Neural cell (in vitro differentiated cells): ENCODE measurements around the gene SMG6. TPM values are rescaled to one million over a fixed set of nuclear protein-coding genes. Genes with fewer than 3 reads are reported as not detected.
"Not testable (repeated sequence)": the region's sequence is repeated elsewhere in the genome, so short reads cannot be mapped to it uniquely, and the experiment has no call there.

ENCODE experiments used
- H2AFZ ChIP-seq: fragments of 200-600, 300-800 bp; sonication (generic), shearing (Covaris generic); 2 replicates; pipeline ENCODE4 v1.6.0; 2014; ENCODE audit warnings: low read depth, mild to moderate bottlenecking, antibody characterized with exemption, low read length, moderate library complexity
- H3F3A ChIP-seq: fragments of 200-600 bp; shearing (Covaris generic); 2 replicates; pipeline ENCODE4 v1.6.1; 2016; ENCODE audit warnings: mild to moderate bottlenecking, moderate library complexity, mixed read lengths, antibody characterized with exemption, low read length; ENCODE audit not compliant: insufficient read depth, poor library complexity, severe bottlenecking
- H3K27ac ChIP-seq: fragments of 200-600, 300-800 bp; sonication (generic), shearing (Covaris generic); 2 replicates; pipeline ENCODE4 v1.5.1; 2014; ENCODE audit warnings: mild to moderate bottlenecking, low read length, moderate library complexity
- H3K27me3 ChIP-seq: fragments of 300-800, 200-600 bp; sonication (generic), shearing (Covaris generic); 2 replicates; pipeline ENCODE4 v1.6.0; 2014; ENCODE audit warnings: mild to moderate bottlenecking, low read depth, low read length, moderate library complexity; ENCODE audit not compliant: insufficient read depth
- H3K36me3 ChIP-seq: fragments of 300-800, 200-600 bp; sonication (generic), shearing (Covaris generic); 2 replicates; pipeline ENCODE4 v1.5.1; 2014; ENCODE audit warnings: mild to moderate bottlenecking, antibody characterized with exemption, low read length, moderate library complexity; ENCODE audit not compliant: insufficient read depth
- H3K4me2 ChIP-seq: fragments of 300-800, 200-600 bp; sonication (generic), shearing (Covaris generic); 2 replicates; pipeline ENCODE4 v1.6.0; 2014; ENCODE audit warnings: mild to moderate bottlenecking, low read length
- H3K4me3 ChIP-seq: fragments of 300-800, 200-600 bp; sonication (generic), shearing (Covaris generic); 2 replicates; pipeline ENCODE4 v1.5.1; 2014; ENCODE audit warnings: mild to moderate bottlenecking, low read length, moderate library complexity
- H3K79me2 ChIP-seq: fragments of 200-600 bp; shearing (Covaris generic); replicated peaks from 2 replicates; pipeline ENCODE4 v1.6.0; 2014; ENCODE audit warnings: mild to moderate bottlenecking, low read length, moderate library complexity; ENCODE audit not compliant: insufficient read depth
- H3K9ac ChIP-seq: fragments of 300-800, 200-600 bp; sonication (generic), shearing (Covaris generic); 2 replicates; pipeline ENCODE4 v1.6.1; 2016; ENCODE audit warnings: mild to moderate bottlenecking, low read length, mixed read lengths
- H3K9me2 ChIP-seq: fragments of 200-600 bp; shearing (Covaris generic); 2 replicates; pipeline ENCODE4 v1.6.1; 2016; ENCODE audit warnings: mild to moderate bottlenecking, low read length, mixed read lengths; ENCODE audit not compliant: insufficient read depth
- H3K9me3 ChIP-seq: fragments of 200-600, 300-800 bp; sonication (generic), shearing (Covaris generic); 2 replicates; pipeline ENCODE4 v1.6.1; 2016; ENCODE audit warnings: mild to moderate bottlenecking, mixed run types, low read length, moderate library complexity, mixed read lengths
- H4K20me1 ChIP-seq: fragments of 200-600 bp; shearing (Covaris generic); 2 replicates; pipeline ENCODE4 v1.6.1; 2016; ENCODE audit warnings: mild to moderate bottlenecking, mixed run types; ENCODE audit not compliant: insufficient read depth
- EP300 ChIP-seq: fragments of 450-650 bp; conservative IDR thresholded peaks from 2 replicates; pipeline ENCODE4 v1.6.1; 2014; ENCODE audit warnings: antibody characterized with exemption, mild to moderate bottlenecking, moderate library complexity; ENCODE audit not compliant: poor library complexity, severe bottlenecking
- EZH2 ChIP-seq: fragments of 200-600, 300-800 bp; shearing (Covaris generic), sonication (generic); IDR thresholded peaks from 2 replicates; pipeline ENCODE4 v1.6.1; 2014; ENCODE audit warnings: antibody characterized with exemption, low read length, borderline replicate concordance, mild to moderate bottlenecking; ENCODE audit not compliant: insufficient read depth, poor library complexity, severe bottlenecking
- MXI1 ChIP-seq: fragments of 450-650 bp; conservative IDR thresholded peaks from 2 replicates; pipeline ENCODE4 v1.6.1; 2014; ENCODE audit warnings: antibody characterized with exemption, mild to moderate bottlenecking; ENCODE audit not compliant: poor library complexity, severe bottlenecking
- POLR2AphosphoS5 ChIP-seq: IDR thresholded peaks from 2 replicates; pipeline ENCODE4 v1.6.1; 2012
- RAD21 ChIP-seq: fragments of 450-650 bp; conservative IDR thresholded peaks from 2 replicates; pipeline ENCODE4 v1.6.1; 2014; ENCODE audit warnings: antibody characterized with exemption, mild to moderate bottlenecking, moderate library complexity
- REST ChIP-seq: IDR thresholded peaks from 2 replicates; pipeline ENCODE4 v1.6.1; 2012; ENCODE audit warnings: borderline replicate concordance
- SMC3 ChIP-seq: fragments of 450-650 bp; conservative IDR thresholded peaks from 2 replicates; pipeline ENCODE4 v1.6.1; 2014; ENCODE audit warnings: antibody characterized with exemption, mild to moderate bottlenecking, moderate library complexity; ENCODE audit not compliant: poor library complexity
- TAF1 ChIP-seq: IDR thresholded peaks from 2 replicates; pipeline ENCODE4 v1.6.1; 2012; ENCODE audit warnings: low read depth
- polyA plus RNA-seq: library from polyadenylated mRNA; depleted of rRNA; stranded (reverse); fragments of >200 nt; gene quantifications from 2 replicates; pipeline ENCODE4 v1.2.3, GENCODE V29; 2014
- TF ChIP-seq, protein P1 (sequence below): fragments of 450-650 bp; IDR thresholded peaks from 2 replicates; pipeline ENCODE4 v1.5.1; 2014; ENCODE audit warnings: antibody characterized with exemption, mild to moderate bottlenecking, moderate library complexity; ENCODE audit not compliant: poor library complexity, severe bottlenecking

The SMG6 gene
- polyA plus RNA-seq, 1 donor from 2014 or later = 13.9 TPM

- TF ChIP-seq POLR2AphosphoS5 = no peak
- TF ChIP-seq RAD21 = no peak
- TF ChIP-seq MXI1 = no peak
- no peak for TF ChIP-seq SMC3
- TF ChIP-seq, protein P1, sequence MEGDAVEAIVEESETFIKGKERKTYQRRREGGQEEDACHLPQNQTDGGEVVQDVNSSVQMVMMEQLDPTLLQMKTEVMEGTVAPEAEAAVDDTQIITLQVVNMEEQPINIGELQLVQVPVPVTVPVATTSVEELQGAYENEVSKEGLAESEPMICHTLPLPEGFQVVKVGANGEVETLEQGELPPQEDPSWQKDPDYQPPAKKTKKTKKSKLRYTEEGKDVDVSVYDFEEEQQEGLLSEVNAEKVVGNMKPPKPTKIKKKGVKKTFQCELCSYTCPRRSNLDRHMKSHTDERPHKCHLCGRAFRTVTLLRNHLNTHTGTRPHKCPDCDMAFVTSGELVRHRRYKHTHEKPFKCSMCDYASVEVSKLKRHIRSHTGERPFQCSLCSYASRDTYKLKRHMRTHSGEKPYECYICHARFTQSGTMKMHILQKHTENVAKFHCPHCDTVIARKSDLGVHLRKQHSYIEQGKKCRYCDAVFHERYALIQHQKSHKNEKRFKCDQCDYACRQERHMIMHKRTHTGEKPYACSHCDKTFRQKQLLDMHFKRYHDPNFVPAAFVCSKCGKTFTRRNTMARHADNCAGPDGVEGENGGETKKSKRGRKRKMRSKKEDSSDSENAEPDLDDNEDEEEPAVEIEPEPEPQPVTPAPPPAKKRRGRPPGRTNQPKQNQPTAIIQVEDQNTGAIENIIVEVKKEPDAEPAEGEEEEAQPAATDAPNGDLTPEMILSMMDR = no peak
- no peak for TF ChIP-seq EZH2
- TF ChIP-seq REST = no peak
- no peak for TF ChIP-seq EP300
- TF ChIP-seq TAF1 = no peak
- no peak overlapping the region for H3K4me2 ChIP-seq
- no peaks in the 10 kb centered on the region for H3K9me2 ChIP-seq
- no peaks in the 10 kb centered on the region for H3K36me3 ChIP-seq
- no peaks in the 10 kb centered on the region for H3K9me3 ChIP-seq
- no peak overlapping the region for H3K4me3 ChIP-seq
- no peak overlapping the region for H3K27ac ChIP-seq
- H3F3A ChIP-seq = no peaks in the 10 kb centered on the region
- no peak overlapping the region for H3K9ac ChIP-seq
- H3K27me3 ChIP-seq = no peaks in the 10 kb centered on the region
- H2AFZ ChIP-seq = no peak overlapping the region
- H4K20me1 ChIP-seq = no peaks in the 10 kb centered on the region
- H3K79me2 ChIP-seq = peaks cover 3% of the 10 kb centered on the region
Measured at GRCh38 chr17:2266045-2266864, 37.3 kb downstream of the SMG6 start.

- not testable (repeated sequence) for H3F3A ChIP-seq, H3K27ac ChIP-seq, H4K20me1 ChIP-seq, H2AFZ ChIP-seq, H3K9me3 ChIP-seq, H3K36me3 ChIP-seq, H3K27me3 ChIP-seq, H3K79me2 ChIP-seq, H3K4me3 ChIP-seq, H3K9me2 ChIP-seq, H3K9ac ChIP-seq, H3K4me2 ChIP-seq
Measured at GRCh38 chr17:2265166-2265565, 38.4 kb downstream of the SMG6 start.
